Bladder microvascular endothelial cell (primary cell): ENCODE data around the gene CNTN2. TPM values are rescaled to one million over a fixed set of nuclear protein-coding genes. Genes with fewer than 3 reads are reported as not detected.

ENCODE experiments used
- total RNA-seq: library from RNA; depleted of rRNA; stranded (reverse); fragments of >200 nt; gene quantifications from 2 replicates; pipeline ENCODE4 v1.2.3, GENCODE V29; 2014

Gene CNTN2
- not detected in 2 replicates for total RNA-seq

GRCh38 chr1:205042911-205043806 is at the start of gene CNTN2:
TSS of gene CNTN2 (plus strand) at chr1:205043212. CDS start at chr1:205053186, 9,974 bp downstream.

GRCh38 chr1:205084360-205084759 is 41.3 kb downstream of the CNTN2 start, which contains the start of gene TMEM81:
TSS of gene TMEM81 (minus strand) at chr1:205084460. CDS start at chr1:205084320, 140 bp downstream.

GRCh38 chr1:205121660-205122488 is 78.9 kb downstream of the CNTN2 start, which contains the start of gene RBBP5:
TSS of gene RBBP5 (minus strand) at chr1:205121978. CDS start at chr1:205121873, 105 bp downstream.

Other genes with a start within 250 kb of the CNTN2 start
- gene NFASC, start 172.3 kb upstream of the CNTN2 start, total RNA-seq, result under 0.01 and 0.06 TPM in 2 replicates
- gene TMEM81, start 41.2 kb downstream of the CNTN2 start, total RNA-seq, result 0.65 and 2.3 TPM in 2 replicates
- gene RBBP5, start 78.8 kb downstream of the CNTN2 start, total RNA-seq, result 12.1 and 22.6 TPM in 2 replicates
- gene DSTYK, start 168.5 kb downstream of the CNTN2 start, total RNA-seq, result 7.9 and 14.9 TPM in 2 replicates
- gene TMCC2, start 184.7 kb downstream of the CNTN2 start, total RNA-seq, result 0.81 and 4.3 TPM in 2 replicates